ENCODE results near the gene CAV1. TPM values are rescaled to one million over a fixed set of nuclear protein-coding genes. Genes with fewer than 3 reads are reported as not detected.
"Not testable (repeated sequence)": the region's sequence is repeated elsewhere in the genome, so short reads cannot be mapped to it uniquely, and the experiment has no call there.

CAV1 gene
- total RNA-seq, 1 experiment from 2014 or later, result 20.2 TPM

DNA sequence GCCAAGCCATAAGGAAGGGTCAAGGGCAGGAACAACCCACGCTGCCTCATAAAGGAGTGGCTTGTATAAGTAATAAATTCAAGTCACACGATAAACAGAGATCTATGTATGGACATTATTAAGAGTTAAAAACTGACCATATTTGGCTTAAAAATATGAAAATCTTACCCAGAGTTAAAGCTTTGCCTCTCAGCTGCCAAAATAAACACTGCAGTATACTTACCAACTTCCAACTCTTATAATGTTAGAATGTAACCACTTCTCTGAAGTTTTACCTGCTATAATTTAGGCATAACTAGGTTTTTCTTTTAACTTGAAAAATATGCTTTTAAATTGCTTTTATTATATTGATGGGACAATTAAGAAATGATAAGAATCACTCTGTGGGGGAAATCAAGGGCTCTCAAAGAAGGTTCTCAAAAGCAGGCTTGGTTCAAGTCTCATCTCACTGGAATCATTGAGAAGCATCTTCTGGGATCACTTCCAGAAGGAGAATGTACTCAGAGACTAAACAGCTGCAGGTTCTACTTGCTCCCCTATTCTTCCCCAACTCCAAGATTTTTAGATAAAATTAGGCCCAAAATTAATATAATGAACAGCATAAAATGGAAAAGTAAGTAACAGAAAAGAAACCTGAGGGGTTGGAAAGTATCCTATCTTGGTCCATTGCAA lies 41.4 kb upstream of the CAV1 start:
- H3K18ac ChIP-seq (ENCODE audit: insufficient read length, low read depth, low read length), result no peak overlapping the region
- H4K20me1 ChIP-seq (ENCODE audit: control insufficient read depth, insufficient read depth, insufficient read length), result no peaks in the 10 kb centered on the region
- no peak overlapping the region for H4K5ac ChIP-seq (ENCODE audit: insufficient read length, low read depth, low read length)
- no peak overlapping the region for H2BK120ac ChIP-seq (ENCODE audit: low read depth, low read length, poor library complexity, severe bottlenecking)
- no peak overlapping the region for H3K4ac ChIP-seq (ENCODE audit: low read depth, low read length)
- H4K91ac ChIP-seq (ENCODE audit: insufficient read length, low read depth, low read length), result no peak overlapping the region
- no CpG with 5 or more reads among the region's 2 CpGs for WGBS (ENCODE audit: extremely low coverage, insufficient read length, low lambda C conversion rate)
- H2BK5ac ChIP-seq (ENCODE audit: insufficient read length, low read length), result no peak overlapping the region
- H3K23me2 ChIP-seq (ENCODE audit: insufficient read length, low read depth, low read length, poor library complexity, severe bottlenecking), result no peaks in the 10 kb centered on the region
- H4K8ac ChIP-seq (replicated peaks; ENCODE audit: insufficient read length, low read depth, low read length), result no peak overlapping the region
- Mint-ChIP-seq H3K4me1 (no peaks in the 10 kb centered on the region), H3K36me3 (ENCODE audit: insufficient read depth in 1 of 3, low read depth in 3 of 3) (no peaks in the 10 kb centered on the region), H3K27ac (no peak overlapping the region), H3K27me3 (ENCODE audit: low read depth) (no peaks in the 10 kb centered on the region; the same call in 1 of the 2 replicates), H3K9me3 (no peaks in the 10 kb centered on the region), H3K4me3 (no peak overlapping the region)
- H3K14ac ChIP-seq (ENCODE audit: insufficient read depth, low read length), result no peak overlapping the region
- H3K23ac ChIP-seq (ENCODE audit: insufficient read length, low read depth, low read length), result no peak overlapping the region
- H3K79me2 ChIP-seq (ENCODE audit: insufficient read depth, low read length), result no peaks in the 10 kb centered on the region
- DNase-seq, result no peak
- H3K27ac ChIP-seq (ENCODE audit: insufficient read length, low read depth, low read length), result no peak overlapping the region
- no peak overlapping the region for H3K9ac ChIP-seq (ENCODE audit: extremely low read depth, insufficient read length, low read length)
- H2BK15ac ChIP-seq (ENCODE audit: low read depth, low read length), result no peak overlapping the region
- H2BK20ac ChIP-seq (ENCODE audit: low read depth, low read length, poor library complexity, severe bottlenecking), result no peak overlapping the region
- no peak overlapping the region for H2AFZ ChIP-seq (ENCODE audit: low read length)
- H2AK5ac ChIP-seq (ENCODE audit: insufficient read length, low read length), result no peak overlapping the region
- no peak overlapping the region for H3K4me2 ChIP-seq (ENCODE audit: insufficient read depth, insufficient read length, low read length)
- no peaks in the 10 kb centered on the region for H3K9me3 ChIP-seq (ENCODE audit: control insufficient read depth, low read depth, low read length)
- H3K79me1 ChIP-seq (ENCODE audit: insufficient read depth, low read depth, low read length, poor library complexity, severe bottlenecking), result no peaks in the 10 kb centered on the region
- no peaks in the 10 kb centered on the region for H3K4me1 ChIP-seq (ENCODE audit: insufficient read depth, low read length)
- no peak overlapping the region for H2BK12ac ChIP-seq (ENCODE audit: insufficient read length, low read depth, low read length)
- H3T11ph ChIP-seq (ENCODE audit: low read length), result no peak overlapping the region
- H3K56ac ChIP-seq (ENCODE audit: insufficient read length, low read depth, low read length), result no peak overlapping the region
- H3K27me3 ChIP-seq (ENCODE audit: insufficient read depth, low read length), result no peaks in the 10 kb centered on the region
- no peak for TF ChIP-seq CTCF (conservative IDR thresholded peaks at IDR 0.05)

GRCh38 chr7:116484389-116484788 lies 40.4 kb upstream of the CAV1 start:
- H2BK15ac ChIP-seq (ENCODE audit: low read depth, low read length); H3T11ph ChIP-seq (ENCODE audit: low read length); H2BK12ac ChIP-seq (ENCODE audit: insufficient read length, low read depth, low read length); H3K27me3 ChIP-seq (ENCODE audit: insufficient read depth, low read length); H3K18ac ChIP-seq (ENCODE audit: insufficient read length, low read depth, low read length); H3K36me3 Mint-ChIP-seq (ENCODE audit: insufficient read depth in 1 of 3, low read depth in 3 of 3); H3K9me3 Mint-ChIP-seq; H3K56ac ChIP-seq (ENCODE audit: insufficient read length, low read depth, low read length); H3K4ac ChIP-seq (ENCODE audit: low read depth, low read length); H3K9me3 ChIP-seq (ENCODE audit: control insufficient read depth, low read depth, low read length); DNase-seq; H3K79me2 ChIP-seq (ENCODE audit: insufficient read depth, low read length); H3K4me2 ChIP-seq (ENCODE audit: insufficient read depth, insufficient read length, low read length); H2AFZ ChIP-seq (ENCODE audit: low read length); H2BK20ac ChIP-seq (ENCODE audit: low read depth, low read length, poor library complexity, severe bottlenecking); H2BK5ac ChIP-seq (ENCODE audit: insufficient read length, low read length); H2AK5ac ChIP-seq (ENCODE audit: insufficient read length, low read length); H3K4me3 Mint-ChIP-seq; H4K8ac ChIP-seq (replicated peaks; ENCODE audit: insufficient read length, low read depth, low read length); H2BK120ac ChIP-seq (ENCODE audit: low read depth, low read length, poor library complexity, severe bottlenecking); H4K91ac ChIP-seq (ENCODE audit: insufficient read length, low read depth, low read length); H3K14ac ChIP-seq (ENCODE audit: insufficient read depth, low read length); H3K27ac Mint-ChIP-seq; H3K4me1 Mint-ChIP-seq; H3K27ac ChIP-seq (ENCODE audit: insufficient read length, low read depth, low read length); H3K9ac ChIP-seq (ENCODE audit: extremely low read depth, insufficient read length, low read length); H3K23me2 ChIP-seq (ENCODE audit: insufficient read length, low read depth, low read length, poor library complexity, severe bottlenecking); H4K20me1 ChIP-seq (ENCODE audit: control insufficient read depth, insufficient read depth, insufficient read length); H3K27me3 Mint-ChIP-seq (ENCODE audit: low read depth); H3K4me1 ChIP-seq (ENCODE audit: insufficient read depth, low read length); H3K79me1 ChIP-seq (ENCODE audit: insufficient read depth, low read depth, low read length, poor library complexity, severe bottlenecking); H4K5ac ChIP-seq (ENCODE audit: insufficient read length, low read depth, low read length); H3K23ac ChIP-seq (ENCODE audit: insufficient read length, low read depth, low read length): not testable (repeated sequence)
- no CpG with 5 or more reads among the region's 4 CpGs for WGBS (ENCODE audit: extremely low coverage, insufficient read length, low lambda C conversion rate)

Data from H9 (cell line).